Measurements from ENCODE around the gene SLC43A3. TPM values are rescaled to one million over a fixed set of nuclear protein-coding genes. Genes with fewer than 3 reads are reported as not detected.

The SLC43A3 gene
- total RNA-seq, 1 donor from 2014 or later = 26.7 TPM

Other genes with a start within 250 kb of the SLC43A3 start
- 0.13 TPM for gene LRRC55, start 245.2 kb downstream of the SLC43A3 start, total RNA-seq
- 16.6 TPM for gene APLNR, start 189.9 kb downstream of the SLC43A3 start, total RNA-seq
- gene TNKS1BP1, start 102.2 kb downstream of the SLC43A3 start, total RNA-seq = 36.2 TPM
- 35.4 TPM for gene SSRP1, start 91.2 kb downstream of the SLC43A3 start, total RNA-seq
- 0.48 TPM for gene P2RX3, start 88.8 kb downstream of the SLC43A3 start, total RNA-seq
- not detected for gene PRG3, start 46.0 kb downstream of the SLC43A3 start, total RNA-seq
- gene PRG2, start 36.5 kb downstream of the SLC43A3 start, total RNA-seq = not detected
- gene RTN4RL2, start 33.4 kb upstream of the SLC43A3 start, total RNA-seq = 0.73 TPM
- 2.0 TPM for gene SLC43A1, start 88.6 kb upstream of the SLC43A3 start, total RNA-seq
- 71.6 TPM for gene TIMM10, start 103.6 kb upstream of the SLC43A3 start, total RNA-seq
- gene SMTNL1, start 110.5 kb upstream of the SLC43A3 start, total RNA-seq = not detected
- gene UBE2L6, start 140.6 kb upstream of the SLC43A3 start, total RNA-seq = 15.8 TPM
- gene SERPING1, start 170.6 kb upstream of the SLC43A3 start, total RNA-seq = 90.0 TPM
- 0.59 TPM for gene YPEL4, start 222.8 kb upstream of the SLC43A3 start, total RNA-seq
- gene CLP1, start 230.6 kb upstream of the SLC43A3 start, total RNA-seq = 5.8 TPM
- 43.4 TPM for gene ZDHHC5, start 241.0 kb upstream of the SLC43A3 start, total RNA-seq